Measurements from ENCODE around the gene MCOLN1. TPM values are rescaled to one million over a fixed set of nuclear protein-coding genes. Genes with fewer than 3 reads are reported as not detected.
A peak's percentile ranks its signal among the peaks of the same experiment; 100 is the strongest.

Gene MCOLN1
- total and polyA plus RNA-seq, 2 donors (not counting 3 experiments of a cell fraction or from before 2014, with no cell fraction given) = 23.0 to 60.9 TPM

GRCh38 chr19:7492142-7492541 is 30.3 kb upstream of the MCOLN1 start:
- Histone ChIP-seq H3K9me1 (replicated peaks; ENCODE audit: control insufficient read depth, extremely low read depth, insufficient read depth, low read length) (no peaks in the 10 kb centered on the region), H3K27ac (ENCODE audit: insufficient read depth, low read depth, low read length) (peak overlapping the region; percentile 59), H3K9ac (replicated peaks; ENCODE audit: extremely low read depth, insufficient read depth, low read length) (no peak overlapping the region), H3K27me3 (ENCODE audit: control insufficient read depth in 2 of 2, insufficient read depth in 2 of 2, low read length in 2 of 2) (no peaks in the 10 kb centered on the region), H3K4me1 (ENCODE audit: control insufficient read depth, extremely low read depth, insufficient read depth, low read length) (peaks cover 18% of the 10 kb centered on the region), H2AFZ (ENCODE audit: low read depth, low read length) (no peak overlapping the region), H4K20me1 (replicated peaks; ENCODE audit: control insufficient read depth, extremely low read depth, insufficient read depth, low read length) (no peaks in the 10 kb centered on the region), H3K4me3 (replicated peaks in 1 of 3; ENCODE audit: insufficient read depth in 1 of 3, low read depth in 1 of 3, low read length in 3 of 3) (no peak overlapping the region), H3K9me3 (replicated peaks; ENCODE audit: control insufficient read depth, insufficient read depth, low read length) (no peaks in the 10 kb centered on the region), H3K4me2 (ENCODE audit: insufficient read depth, low read length) (peak overlapping the region; percentile 19), H3K79me2 (ENCODE audit: control insufficient read depth, insufficient read depth, low read length) (no peaks in the 10 kb centered on the region), H3K36me3 (ENCODE audit: control insufficient read depth in 2 of 2, extremely low read depth in 1 of 2, insufficient read depth in 2 of 2, low read length in 2 of 2) (no peaks in the 10 kb centered on the region)
- intact Hi-C loops (cut with micrococcal nuclease) = no loop called here
- FAIRE-seq = peak; percentile 76
- ChIA-PET POLR2A (no interaction called here), CTCF (interaction anchor here (1.1 kb wide), 1 partner anchor 14 kb away, joined by 3 read pairs; no protein-coding TSS in a partner anchor)
- BruUV-seq (replicated peaks) = no TSS peak
- dilution Hi-C loops (cut with MboI; ENCODE audit: extremely low pct_ligation_motif_present, low sequenced_read_pairs) = no loop called here
- peak; percentile 72 for DNase-seq (ENCODE audit: low read depth, low spot score)
- no peak for TF ChIP-seq EZH2 (IDR thresholded peaks at IDR 0.05; ENCODE audit: borderline replicate concordance, low read depth, low read length, severe bottlenecking)
- peak; percentile 67 for TF ChIP-seq JUN (IDR thresholded peaks at IDR 0.05; ENCODE audit: borderline replicate concordance, insufficient read depth, insufficient read length, low read depth)
- no peak for TF ChIP-seq CTCF (IDR thresholded peaks at IDR 0.05; ENCODE audit: extremely low read depth in 1 of 2, insufficient read depth in 1 of 2, low read depth in 1 of 2, low read length in 2 of 2)
- no peak for TF ChIP-seq POLR2AphosphoS5 (IDR thresholded peaks at IDR 0.05; ENCODE audit: insufficient read depth, low read depth, low read length)
- TF ChIP-seq MYC (IDR thresholded peaks at IDR 0.05; ENCODE audit: low read depth, low read length) = no peak
- peak; percentile 22 for TF ChIP-seq GATA2 (IDR thresholded peaks at IDR 0.05; ENCODE audit: insufficient read depth, insufficient read length, low read depth, low read length)
- no peak for TF ChIP-seq MAX (IDR thresholded peaks at IDR 0.05; ENCODE audit: insufficient read depth, insufficient read length)
- TF ChIP-seq FOS (IDR thresholded peaks at IDR 0.05; ENCODE audit: borderline replicate concordance, insufficient read depth, low read length) = peak; percentile 17
- TF ChIP-seq POLR2A (IDR thresholded peaks at IDR 0.05; ENCODE audit: low read depth, low read length) = no peak
